Upper lobe of left lung (tissue), 4 donors: ENCODE measurements around the gene TBC1D1.

Experiments used
- EP300 ChIP-seq, 4 donors: sonication (generic); formaldehyde crosslinking; IDR thresholded peaks; one replicate each; pipeline ENCODE4 v1.5.1; 2017; ENCODE audit warnings: antibody characterized with exemption in 4 of 4, control low read depth in 2 of 4
- POLR2A ChIP-seq, 4 donors: fragments of 450-650 bp; IDR thresholded peaks; one replicate each; pipeline ENCODE4 v1.5.1; 2016 to 2017; ENCODE audit warnings: antibody characterized with exemption in 4 of 4, mild to moderate bottlenecking in 2 of 4
- POLR2AphosphoS5 ChIP-seq, 2 donors: sonication (generic); formaldehyde crosslinking; IDR thresholded peaks; one replicate each; pipeline ENCODE4 v1.5.1; 2017; ENCODE audit warnings: antibody characterized with exemption in 2 of 2

GRCh38 chr4:38154681-38155588 lies 264.1 kb downstream of the TBC1D1 start:
- TF ChIP-seq EP300 (IDR thresholded peaks at IDR 0.05) (no peak), POLR2A (IDR thresholded peaks at IDR 0.05) (no peak), POLR2AphosphoS5 (IDR thresholded peaks at IDR 0.05) (no peak)
